ENCODE measurements around the gene ZNF346. TPM values are rescaled to one million over a fixed set of nuclear protein-coding genes. Genes with fewer than 3 reads are reported as not detected.

The ZNF346 gene
- total RNA-seq, 4 donors from 2014 or later, result 14.4 to 22.9 (median 18.5) TPM

- 88% methylated on average over 5 of the region's 5 CpGs for WGBS
- intact Hi-C loops (cut with DNase I), result no loop called here
Measured at GRCh38 chr5:177080265-177080664, 57.8 kb downstream of the ZNF346 start.

GRCh38 chr5:177081859-177082258 is 59.4 kb downstream of the ZNF346 start:
- no peak for TF ChIP-seq POLR2A (IDR thresholded peaks at IDR 0.05; ENCODE audit: low read depth)
- no peak for TF ChIP-seq POLR2AphosphoS5 (IDR thresholded peaks at IDR 0.05)
- TF ChIP-seq EP300 (IDR thresholded peaks at IDR 0.05), result no peak
- no peak for TF ChIP-seq CTCF (IDR thresholded peaks at IDR 0.05)
- Histone ChIP-seq H3K27ac (replicated peaks in 1 of 4) (no peak overlapping the region), H3K4me3 (no peak overlapping the region), H3K27me3 (peaks cover 0 to 34% (median under 1%) of the 10 kb centered on the region in 4 donors), H3K4me1 (peaks cover 2 to 7% (median 7%) of the 10 kb centered on the region in 4 donors), H3K36me3 (no peaks in the 10 kb centered on the region), H3K9me3 (no peaks in the 10 kb centered on the region)
- 91% methylated on average over 9 of the region's 10 CpGs for WGBS
- intact Hi-C loops (cut with DNase I), result no loop called here
- DNase-seq (ENCODE audit: extremely low spot score), result no peak

More at GRCh38 chr5:177080265-177080664, 57.8 kb downstream of the ZNF346 start:
- Histone ChIP-seq H3K4me3 (no peak overlapping the region), H3K4me1 (no peaks in the 10 kb centered on the region), H3K36me3 (peaks cover 0 to 5% (median 0%) of the 10 kb centered on the region in 4 donors), H3K27me3 (peaks cover 0 to 22% (median 0%) of the 10 kb centered on the region in 4 donors), H3K9me3 (no peaks in the 10 kb centered on the region), H3K27ac (replicated peaks in 1 of 4) (no peak overlapping the region)
- no peak for DNase-seq (ENCODE audit: extremely low spot score)
- TF ChIP-seq POLR2A (IDR thresholded peaks at IDR 0.05; ENCODE audit: low read depth), result no peak
- no peak for TF ChIP-seq POLR2AphosphoS5 (IDR thresholded peaks at IDR 0.05)
- no peak for TF ChIP-seq EP300 (IDR thresholded peaks at IDR 0.05)
- no peak for TF ChIP-seq CTCF (IDR thresholded peaks at IDR 0.05)

- H3K27ac ChIP-seq (replicated peaks in 1 of 4), result no peak overlapping the region
- peaks cover 0 to 47% (median 9%) of the 10 kb centered on the region in 4 donors for H3K27me3 ChIP-seq
- no peak for DNase-seq (ENCODE audit: extremely low spot score)
Measured at GRCh38 chr5:177083357-177083756, 60.9 kb downstream of the ZNF346 start.

GRCh38 chr5:177084175-177084574 is 61.7 kb downstream of the ZNF346 start:
- intact Hi-C loops (cut with DNase I), result no loop called here
- WGBS, result 46% methylated on average over 4 of the region's 4 CpGs
- H3K36me3 ChIP-seq, result no peaks in the 10 kb centered on the region
- DNase-seq (ENCODE audit: extremely low spot score), result no peak
- H3K27me3 ChIP-seq, result peaks cover 0 to 55% (median 9%) of the 10 kb centered on the region in 4 donors
- TF ChIP-seq EP300 (IDR thresholded peaks at IDR 0.05) (no peak), POLR2A (IDR thresholded peaks at IDR 0.05; ENCODE audit: low read depth) (no peak), CTCF (IDR thresholded peaks at IDR 0.05) (no peak), POLR2AphosphoS5 (IDR thresholded peaks at IDR 0.05) (no peak)
- H3K27ac ChIP-seq (replicated peaks in 1 of 4), result no peak overlapping the region
- H3K4me1 ChIP-seq, result peaks cover 14 to 23% (median 19%) of the 10 kb centered on the region in 4 donors
- no peak overlapping the region for H3K4me3 ChIP-seq
- no peaks in the 10 kb centered on the region for H3K9me3 ChIP-seq

More at GRCh38 chr5:177083357-177083756, 60.9 kb downstream of the ZNF346 start:
- TF ChIP-seq POLR2A (IDR thresholded peaks at IDR 0.05; ENCODE audit: low read depth) (no peak), POLR2AphosphoS5 (IDR thresholded peaks at IDR 0.05) (no peak), CTCF (IDR thresholded peaks at IDR 0.05) (no peak), EP300 (IDR thresholded peaks at IDR 0.05) (no peak)
- intact Hi-C loops (cut with DNase I), result no loop called here
- Histone ChIP-seq H3K36me3 (no peaks in the 10 kb centered on the region), H3K4me3 (no peak overlapping the region), H3K9me3 (no peaks in the 10 kb centered on the region), H3K4me1 (peaks cover 12 to 17% (median 16%) of the 10 kb centered on the region in 4 donors)
- WGBS, result 45% methylated on average over 4 of the region's 4 CpGs
